OCI-LY1 (cell line): ENCODE results near the gene INSM1.

Source experiments
- H2AFZ ChIP-seq: fragments of 200-600 bp; sonication (generic), shearing (Covaris generic); 2 replicates; pipeline ENCODE4 v1.6.0; 2014; ENCODE audit warnings: antibody characterized with exemption, mild to moderate bottlenecking, low read length
- H3F3A ChIP-seq: fragments of 200-600 bp; sonication (generic), shearing (Covaris generic); 2 replicates; pipeline ENCODE4 v1.6.0; 2014; ENCODE audit warnings: mild to moderate bottlenecking, antibody characterized with exemption, low read length, moderate library complexity; ENCODE audit not compliant: insufficient read depth
- H3K27ac ChIP-seq: fragments of 200-600 bp; sonication (generic); 2 replicates; pipeline ENCODE4 v1.5.1; 2014; ENCODE audit warnings: low read length, mixed run types, mild to moderate bottlenecking, low read depth; ENCODE audit not compliant: poor library complexity, severe bottlenecking
- H3K27me3 ChIP-seq: fragments of 200-600 bp; sonication (generic); 2 replicates; pipeline ENCODE4 v1.6.0; 2014; ENCODE audit warnings: antibody characterized with exemption, mild to moderate bottlenecking, low read length, moderate library complexity; ENCODE audit not compliant: insufficient read depth
- H3K36me3 ChIP-seq: fragments of 200-600 bp; sonication (generic); 2 replicates; pipeline ENCODE4 v1.6.1; 2014; ENCODE audit warnings: mild to moderate bottlenecking, antibody characterized with exemption, low read length, moderate library complexity, mixed read lengths; ENCODE audit not compliant: insufficient read depth
- H3K4me1 ChIP-seq: fragments of 200-600 bp; sonication (generic); 2 replicates; pipeline ENCODE4 v1.5.1; 2014; ENCODE audit warnings: mild to moderate bottlenecking, low read length, moderate library complexity; ENCODE audit not compliant: insufficient read depth, severe bottlenecking
- H3K4me2 ChIP-seq: fragments of 200-600 bp; sonication (generic), shearing (Covaris generic); 2 replicates; pipeline ENCODE4 v1.6.1; 2014; ENCODE audit warnings: low read length
- H3K4me3 ChIP-seq: fragments of 200-600 bp; sonication (generic); 2 replicates; pipeline ENCODE4 v1.5.1; 2014; ENCODE audit warnings: low read length, low read depth, mild to moderate bottlenecking, mixed read lengths; ENCODE audit not compliant: poor library complexity, severe bottlenecking
- H3K79me2 ChIP-seq: fragments of 200-600 bp; shearing (Covaris generic); 2 replicates; pipeline ENCODE4 v1.6.1; 2016; ENCODE audit warnings: mixed run types, low read length, mixed read lengths; ENCODE audit not compliant: insufficient read depth
- H3K9ac ChIP-seq: fragments of 200-600 bp; sonication (generic), shearing (Covaris generic); 2 replicates; pipeline ENCODE4 v1.6.1; 2014; ENCODE audit warnings: mild to moderate bottlenecking, low read length, mixed read lengths
- H3K9me2 ChIP-seq: fragments of 200-600 bp; sonication (generic), shearing (Covaris generic); 2 replicates; pipeline ENCODE4 v1.6.1; 2014; ENCODE audit warnings: low read depth, mild to moderate bottlenecking, low read length, mixed read lengths
- H3K9me3 ChIP-seq: fragments of 200-600 bp; shearing (Covaris generic); 2 replicates; pipeline ENCODE4 v1.6.1; 2014; ENCODE audit warnings: low read length, mixed read lengths
- H4K20me1 ChIP-seq: fragments of 200-600 bp; sonication (generic), shearing (Covaris generic); 2 replicates; pipeline ENCODE4 v1.6.0; 2016; ENCODE audit warnings: mild to moderate bottlenecking, low read length; ENCODE audit not compliant: insufficient read depth
- CTCF ChIP-seq: fragments of 200-600 bp; sonication (generic), shearing (Covaris generic); IDR thresholded peaks from 2 replicates; pipeline ENCODE4 v1.5.1; 2017; ENCODE audit warnings: mild to moderate bottlenecking, antibody characterized with exemption, low read length, moderate library complexity, mixed read lengths
- EZH2 ChIP-seq: fragments of 200-600 bp; sonication (generic), shearing (Covaris generic); IDR thresholded peaks from 2 replicates; pipeline ENCODE4 v1.8.0; 2017; ENCODE audit warnings: borderline replicate concordance, mixed run types, mild to moderate bottlenecking, antibody characterized with exemption, low read length, moderate library complexity, mixed read lengths

INSM1 gene

GRCh38 chr20:20368418-20369249 lies 730 bp downstream of the INSM1 start:
- no peaks in the 10 kb centered on the region for H3K36me3 ChIP-seq
- H3K27ac ChIP-seq = no peak overlapping the region
- peak overlapping the region; percentile 43 for H3K4me3 ChIP-seq
- H3K9me3 ChIP-seq = no peaks in the 10 kb centered on the region
- H4K20me1 ChIP-seq = no peaks in the 10 kb centered on the region
- no peaks in the 10 kb centered on the region for H3F3A ChIP-seq
- H3K27me3 ChIP-seq = peaks cover 4% of the 10 kb centered on the region; the same call in 1 of the 2 replicates
- H3K4me2 ChIP-seq = peak overlapping the region; percentile 53
- TF ChIP-seq CTCF = no peak
- no peak for TF ChIP-seq EZH2
- no peaks in the 10 kb centered on the region for H3K9me2 ChIP-seq
- H3K9ac ChIP-seq = no peak overlapping the region
- H3K4me1 ChIP-seq = no peaks in the 10 kb centered on the region
- no peaks in the 10 kb centered on the region for H3K79me2 ChIP-seq
- no peak overlapping the region for H2AFZ ChIP-seq

DNA sequence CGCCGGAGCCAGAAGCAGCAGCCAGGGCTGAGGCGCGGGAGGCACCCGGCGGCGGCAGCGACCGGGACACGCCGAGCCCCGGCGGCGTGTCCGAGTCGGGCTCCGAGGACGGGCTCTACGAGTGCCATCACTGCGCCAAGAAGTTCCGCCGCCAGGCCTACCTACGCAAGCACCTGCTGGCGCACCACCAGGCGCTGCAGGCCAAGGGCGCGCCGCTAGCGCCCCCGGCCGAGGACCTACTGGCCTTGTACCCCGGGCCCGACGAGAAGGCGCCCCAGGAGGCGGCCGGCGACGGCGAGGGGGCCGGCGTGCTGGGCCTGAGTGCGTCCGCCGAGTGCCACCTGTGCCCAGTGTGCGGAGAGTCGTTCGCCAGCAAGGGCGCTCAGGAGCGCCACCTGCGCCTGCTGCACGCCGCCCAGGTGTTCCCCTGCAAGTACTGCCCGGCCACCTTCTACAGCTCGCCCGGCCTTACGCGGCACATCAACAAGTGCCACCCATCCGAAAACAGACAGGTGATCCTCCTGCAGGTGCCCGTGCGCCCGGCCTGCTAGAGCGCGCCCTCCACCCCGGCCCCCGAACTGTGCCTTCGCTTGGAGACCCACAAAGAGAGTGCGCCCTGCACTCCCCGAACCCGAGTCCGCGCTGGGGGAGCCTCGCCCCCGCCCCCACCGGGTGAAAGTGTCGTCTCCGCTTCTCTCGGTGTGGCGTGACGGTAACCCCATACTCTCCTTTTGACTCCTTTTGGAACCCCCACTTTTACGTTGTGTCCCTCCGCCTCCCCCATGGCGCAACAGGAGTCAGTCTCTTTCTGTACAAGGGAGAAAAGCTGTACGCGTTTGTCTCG lies 1.6 kb downstream of the INSM1 start:
- H3K36me3 ChIP-seq = no peaks in the 10 kb centered on the region
- H3F3A ChIP-seq = no peaks in the 10 kb centered on the region
- H4K20me1 ChIP-seq = no peaks in the 10 kb centered on the region
- H3K4me1 ChIP-seq = no peaks in the 10 kb centered on the region
- H2AFZ ChIP-seq = no peak overlapping the region
- H3K27me3 ChIP-seq = peaks cover 4% of the 10 kb centered on the region; the same call in 1 of the 2 replicates
- H3K4me2 ChIP-seq = peak overlapping the region; percentile 53
- no peaks in the 10 kb centered on the region for H3K9me2 ChIP-seq
- H3K9ac ChIP-seq = no peak overlapping the region
- H3K9me3 ChIP-seq = no peaks in the 10 kb centered on the region
- H3K27ac ChIP-seq = no peak overlapping the region
- H3K4me3 ChIP-seq = peak overlapping the region; percentile 43
- TF ChIP-seq EZH2 = no peak
- peak; percentile 32; the same call in 1 of the 2 replicates for TF ChIP-seq CTCF
- no peaks in the 10 kb centered on the region for H3K79me2 ChIP-seq

DNA sequence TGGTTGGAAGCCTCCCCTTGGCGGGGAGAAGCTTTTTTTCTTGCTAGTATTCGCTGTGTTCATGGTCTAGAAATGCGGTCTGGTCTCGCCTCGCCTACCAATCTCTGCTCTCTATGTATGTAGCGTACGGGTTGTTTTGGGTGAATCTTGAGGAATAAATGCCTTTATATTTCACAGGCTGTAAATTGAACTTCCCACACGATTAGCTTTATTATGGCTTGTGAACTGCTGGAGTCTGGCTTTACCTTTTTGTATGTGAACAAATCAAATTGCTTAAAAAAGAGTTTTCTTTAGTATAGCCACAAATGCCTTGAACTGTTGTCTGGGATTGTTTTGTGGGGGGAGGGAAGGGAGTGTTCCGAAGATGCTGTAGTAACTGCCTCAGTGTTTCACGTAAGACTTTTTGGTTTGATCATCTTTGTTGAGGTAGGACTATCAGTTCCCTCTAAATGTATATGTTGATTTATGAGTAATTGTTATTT lies 2.2 kb downstream of the INSM1 start:
- no peaks in the 10 kb centered on the region for H3K36me3 ChIP-seq
- no peaks in the 10 kb centered on the region for H3K9me3 ChIP-seq
- no peak overlapping the region for H3K4me3 ChIP-seq
- H3K4me2 ChIP-seq = no peak overlapping the region
- no peak overlapping the region for H3K9ac ChIP-seq
- H2AFZ ChIP-seq = no peak overlapping the region
- H3K4me1 ChIP-seq = no peaks in the 10 kb centered on the region
- no peaks in the 10 kb centered on the region for H4K20me1 ChIP-seq
- H3K27me3 ChIP-seq = peaks cover 4% of the 10 kb centered on the region; the same call in 1 of the 2 replicates
- H3F3A ChIP-seq = no peaks in the 10 kb centered on the region
- no peak overlapping the region for H3K27ac ChIP-seq
- no peaks in the 10 kb centered on the region for H3K9me2 ChIP-seq
- TF ChIP-seq EZH2 (no peak), CTCF (no peak)
- no peaks in the 10 kb centered on the region for H3K79me2 ChIP-seq
